GM10266 (cell line): ENCODE data around the gene KCTD7.
A peak's percentile ranks its signal among the peaks of the same experiment; 100 is the strongest.
"Not testable (repeated sequence)": the region's sequence is repeated elsewhere in the genome, so short reads cannot be mapped to it uniquely, and the experiment has no call there.

Source experiments
- DNase-seq: peaks from one replicate; pipeline ENCODE4 v3.0.0; 2012; ENCODE audit errors: extremely low spot score
- CTCF ChIP-seq: IDR thresholded peaks from 2 replicates; pipeline ENCODE4 v1.5.1; 2012; ENCODE audit warnings: mild to moderate bottlenecking, low read depth; ENCODE audit not compliant: control insufficient read depth, insufficient read depth; ENCODE audit errors: missing control alignments

Gene KCTD7

GRCh38 chr7:66591799-66592596 is 36.7 kb upstream of the KCTD7 start:
- TF ChIP-seq CTCF, result no peak
- DNase-seq, result peak; percentile 93

- DNase-seq, result not testable (repeated sequence)
Observed at GRCh38 chr7:66592597-66593146, 36.0 kb upstream of the KCTD7 start.

GRCh38 chr7:66594082-66594481 is 34.6 kb upstream of the KCTD7 start:
- DNase-seq, result not testable (repeated sequence)

- no peak for DNase-seq
Observed at GRCh38 chr7:66597461-66597860, 31.2 kb upstream of the KCTD7 start.

GRCh38 chr7:66602159-66602558 is 26.5 kb upstream of the KCTD7 start:
- no peak for TF ChIP-seq CTCF
- no peak for DNase-seq

More at GRCh38 chr7:66597461-66597860, 31.2 kb upstream of the KCTD7 start:
- TF ChIP-seq CTCF, result no peak

- no peak for TF ChIP-seq CTCF
- DNase-seq, result no peak
Observed at GRCh38 chr7:66604198-66604597, 24.5 kb upstream of the KCTD7 start.

- DNase-seq, result not testable (repeated sequence)
Observed at GRCh38 chr7:66606540-66607291, 22.0 kb upstream of the KCTD7 start.

- TF ChIP-seq CTCF, result no peak
- DNase-seq, result no peak
Observed at GRCh38 chr7:66609176-66609575, 19.5 kb upstream of the KCTD7 start.

GRCh38 chr7:66614596-66614995 is 14.1 kb upstream of the KCTD7 start:
- DNase-seq, result not testable (repeated sequence)
